HCT116 (cell line): ENCODE measurements around the gene ASB6. TPM values are rescaled to one million over a fixed set of nuclear protein-coding genes. Genes with fewer than 3 reads are reported as not detected.

Experiments used
- ATAC-seq: fragments of 200-7000 bp; cut with Tn5 transposase; 2 replicates; pipeline ENCODE4 v1.9.1; 2020; ENCODE audit warnings: mild to moderate bottlenecking, moderate library complexity
- BruUV-seq: library from RNA; stranded (reverse); fragments of 400-500 nt; replicated peaks from 2 replicates; lab custom pipeline; 2021; lab: Mats Ljungman, UMichigan
- CTCF ChIA-PET: fragments of 300-600 bp; sonication (Branson Sonifier 250); formaldehyde crosslinking; loops from one replicate; lab custom pipeline; 2021; ENCODE audit warnings: antibody characterized with exemption; lab: Charles Lee
- POLR2A ChIA-PET: fragments of 300-600, 350-600 bp; sonication (Branson Sonifier 250); formaldehyde crosslinking; loops from one replicate; lab custom pipeline; 2021; ENCODE audit warnings: antibody characterized with exemption; lab: Charles Lee
- RAD21 ChIA-PET, 2 experiments: fragments of 300-600 bp; sonication (Branson Sonifier 250); formaldehyde crosslinking; loops; one replicate each; lab custom pipeline; 2023; ENCODE audit warnings: low total read pairs in 2 of 2; ENCODE audit not compliant: uncharacterized antibody in 2 of 2, unreplicated experiment in 2 of 2, low non-redundant PET in 1 of 2; lab: Charles Lee
- DNase-seq: peaks from one replicate; pipeline ENCODE4 v3.0.0-alpha.2; 2010; ENCODE audit warnings: low read depth, low spot score
- H2AFZ ChIP-seq: fragments of 200-600 bp; shearing (Covaris generic), sonication (generic); 2 replicates; pipeline ENCODE4 v1.6.1; 2017; ENCODE audit warnings: low read depth, mixed run types, mixed read lengths, antibody characterized with exemption, low read length; ENCODE audit not compliant: poor library complexity, severe bottlenecking
- H3K27ac ChIP-seq: 2 replicates; pipeline ENCODE4 v1.5.1; 2012; ENCODE audit warnings: low read depth, low read length
- H3K27me3 ChIP-seq: fragments of 200-600 bp; sonication (generic); 2 replicates; pipeline ENCODE4 v1.6.1; 2016; ENCODE audit warnings: mixed run types, low read length, mixed read lengths; ENCODE audit not compliant: insufficient read depth
- H3K36me3 ChIP-seq, 2 experiments: fragments of 200-500 bp in 1 of 2; fragments of 200-600 bp in 1 of 2; sonication (Bioruptor generic) in 1 of 2; sonication (generic) in 1 of 2; 2 replicates each; pipeline versions ENCODE4 v1.5.1 to v1.6.1; 2014 to 2016; ENCODE audit warnings: low read length in 2 of 2, inconsistent platforms in 1 of 2, mixed read lengths in 1 of 2, mixed run types in 1 of 2; ENCODE audit not compliant: insufficient read depth in 2 of 2, control insufficient read depth in 1 of 2
- H3K4me1 ChIP-seq, 2 experiments: fragments of 200-600 bp in 1 of 2; sonication (generic) in 1 of 2; 2 replicates each; pipeline versions ENCODE4 v1.5.1 to v1.6.1; 2012 to 2017; ENCODE audit warnings: low read length in 2 of 2, inconsistent platforms in 1 of 2, mild to moderate bottlenecking in 1 of 2, mixed read lengths in 1 of 2, mixed run types in 1 of 2, moderate library complexity in 1 of 2; ENCODE audit not compliant: insufficient read depth in 2 of 2, control insufficient read depth in 1 of 2
- H3K4me2 ChIP-seq: fragments of 200-600 bp; sonication (generic); 2 replicates; pipeline ENCODE4 v1.6.1; 2017; ENCODE audit warnings: mixed run types, low read length, mixed read lengths
- H3K4me3 ChIP-seq, 2 experiments: fragments of 200-600 bp in 1 of 2; sonication (generic) in 1 of 2; replicated peaks in 1 of 2; 2 replicates each; pipeline ENCODE4 v1.5.1; 2011 to 2016; ENCODE audit warnings: low read length in 2 of 2, control low read depth in 1 of 2, low read depth in 1 of 2, mild to moderate bottlenecking in 1 of 2, mixed read lengths in 1 of 2, mixed run types in 1 of 2
- H3K79me2 ChIP-seq: fragments of 200-600 bp; sonication (generic); 2 replicates; pipeline ENCODE4 v1.6.1; 2017; ENCODE audit warnings: mild to moderate bottlenecking, mixed run types, low read length, moderate library complexity, mixed read lengths; ENCODE audit not compliant: insufficient read depth
- H3K9ac ChIP-seq: fragments of 200-600 bp; sonication (generic); 2 replicates; pipeline ENCODE4 v1.6.1; 2016; ENCODE audit warnings: low read length, mixed read lengths
- H3K9me2 ChIP-seq: fragments of 200-600 bp; sonication (generic), shearing (Covaris generic); 2 replicates; pipeline ENCODE4 v1.6.1; 2017; ENCODE audit warnings: mixed run types, mild to moderate bottlenecking, moderate library complexity; ENCODE audit not compliant: insufficient read depth
- H3K9me3 ChIP-seq, 2 experiments: fragments of 200-500 bp in 1 of 2; fragments of 200-600 bp in 1 of 2; sonication (Bioruptor generic) in 1 of 2; sonication (generic) in 1 of 2; 2 replicates each; pipeline ENCODE4 v1.6.1; 2014 to 2017; ENCODE audit warnings: low read length in 2 of 2, mixed read lengths in 2 of 2, inconsistent platforms in 1 of 2, low read depth in 1 of 2, mild to moderate bottlenecking in 1 of 2, mixed run types in 1 of 2, moderate library complexity in 1 of 2; ENCODE audit not compliant: control insufficient read depth in 1 of 2, insufficient read depth in 1 of 2
- H4K20me1 ChIP-seq: fragments of 200-600 bp; sonication (generic), shearing (Covaris generic); 2 replicates; pipeline ENCODE4 v1.6.1; 2017; ENCODE audit warnings: mixed run types, mild to moderate bottlenecking, moderate library complexity; ENCODE audit not compliant: insufficient read depth
- ATF3 ChIP-seq: IDR thresholded peaks from 2 replicates; pipeline ENCODE4 v1.6.1; 2012
- CBX3 ChIP-seq: IDR thresholded peaks from 2 replicates; pipeline ENCODE4 v1.6.1; 2012; ENCODE audit warnings: low read depth
- CEBPB ChIP-seq: IDR thresholded peaks from 2 replicates; pipeline ENCODE4 v1.6.1; 2012; ENCODE audit warnings: low read depth
- CTCF ChIP-seq, 3 experiments: fragments of 200-600 bp in 1 of 3; sonication (generic) in 1 of 3; IDR thresholded peaks in 2 of 3; conservative IDR thresholded peaks in 1 of 3; 2 replicates each; pipeline ENCODE4 v1.5.1; 2012 to 2017; ENCODE audit warnings: low read depth in 2 of 3, low read length in 2 of 3, antibody characterized with exemption in 1 of 3, borderline replicate concordance in 1 of 3, control low read depth in 1 of 3, mild to moderate bottlenecking in 1 of 3, mixed read lengths in 1 of 3, mixed run types in 1 of 3, moderate library complexity in 1 of 3; ENCODE audit not compliant: insufficient read depth in 1 of 3
- EGR1 ChIP-seq: IDR thresholded peaks from 2 replicates; pipeline ENCODE4 v1.6.1; 2012; ENCODE audit warnings: low read depth
- EZH2phosphoT487 ChIP-seq: fragments of 200-600 bp; IDR thresholded peaks from 2 replicates; pipeline ENCODE4 v1.6.1; 2018; ENCODE audit warnings: antibody characterized with exemption, borderline replicate concordance
- JUND ChIP-seq: IDR thresholded peaks from 2 replicates; pipeline ENCODE4 v1.6.1; 2012
- MAX ChIP-seq: IDR thresholded peaks from 2 replicates; pipeline ENCODE4 v1.6.1; 2012
- POLR2AphosphoS5 ChIP-seq: IDR thresholded peaks from 2 replicates; pipeline ENCODE4 v1.6.1; 2011; ENCODE audit warnings: mild to moderate bottlenecking, low read depth, low read length, moderate library complexity
- RAD21 ChIP-seq: IDR thresholded peaks from 2 replicates; pipeline ENCODE4 v1.6.1; 2012; ENCODE audit warnings: low read depth, mild to moderate bottlenecking
- SIN3A ChIP-seq: IDR thresholded peaks from 2 replicates; pipeline ENCODE4 v1.6.1; 2012; ENCODE audit warnings: low read depth
- SP1 ChIP-seq: IDR thresholded peaks from 2 replicates; pipeline ENCODE4 v1.6.1; 2012; ENCODE audit warnings: low read depth
- SRF ChIP-seq: IDR thresholded peaks from 2 replicates; pipeline ENCODE4 v1.6.1; 2012; ENCODE audit warnings: low read depth
- TCF7L2 ChIP-seq: IDR thresholded peaks from 2 replicates; pipeline ENCODE4 v1.7.0; 2011; ENCODE audit warnings: borderline replicate concordance, inconsistent platforms; ENCODE audit not compliant: insufficient read depth, insufficient read length; ENCODE audit errors: extremely low read depth
- ZBTB33 ChIP-seq: IDR thresholded peaks from 2 replicates; pipeline ENCODE4 v1.6.1; 2011; ENCODE audit warnings: mild to moderate bottlenecking, low read length, moderate library complexity; ENCODE audit not compliant: insufficient replicate concordance; ENCODE audit errors: extremely low read depth
- ZFX ChIP-seq: fragments of 450-650 bp; IDR thresholded peaks from 2 replicates; pipeline ENCODE4 v1.6.1; 2017
- ZNF274 ChIP-seq: fragments of 200-500 bp; sonication (Bioruptor generic); IDR thresholded peaks from 2 replicates; pipeline ENCODE4 v1.6.1; 2014; ENCODE audit warnings: mild to moderate bottlenecking, low read depth, low read length, inconsistent platforms
- intact Hi-C: fragments of 100-400 bp; cut with micrococcal nuclease; formaldehyde crosslinking; loops from 2 replicates; pipeline ENCODE4 v1.10.0; 2022
- total RNA-seq: library from RNA; stranded (reverse); gene quantifications from one replicate; pipeline ENCODE4 v1.2.1, GENCODE V29; 2021; ENCODE audit not compliant: unreplicated experiment

The ASB6 gene
- total RNA-seq, 1 experiment from 2014 or later = 21.6 TPM

DNA sequence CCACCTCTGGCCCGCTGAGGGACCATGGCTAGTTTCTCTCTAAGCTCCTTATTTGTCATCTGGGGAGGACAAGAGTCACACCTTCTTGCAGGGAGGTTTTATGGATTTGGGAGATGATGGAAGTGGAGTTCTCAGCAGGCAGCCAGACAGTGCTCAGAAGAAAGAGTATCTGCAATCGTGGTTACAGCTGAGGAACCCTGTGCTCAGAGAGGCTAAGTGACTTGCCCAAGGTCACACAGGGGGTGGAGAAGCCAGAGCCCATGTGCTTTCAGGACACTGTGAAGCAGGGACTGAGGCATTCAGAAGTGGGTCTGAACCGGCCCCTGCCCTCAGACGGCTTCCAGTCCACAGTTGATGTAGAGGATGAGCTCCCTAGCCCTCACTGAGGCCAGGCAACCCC, 34.3 kb upstream of the ASB6 start:
- no peak overlapping the region for H3K9ac ChIP-seq
- intact Hi-C loops = no loop called here
- DNase-seq (no peak), ATAC-seq (no peak)
- no peaks in the 10 kb centered on the region for H3K36me3 ChIP-seq
- BruUV-seq = no TSS peak
- ChIA-PET POLR2A (no interaction called here), RAD21 (no interaction called here), CTCF (no interaction called here)
- H2AFZ ChIP-seq = no peak overlapping the region
- no peaks in the 10 kb centered on the region for H3K27me3 ChIP-seq
- H3K4me1 ChIP-seq = no peaks in the 10 kb centered on the region
- H3K9me2 ChIP-seq = no peaks in the 10 kb centered on the region
- H3K9me3 ChIP-seq = no peaks in the 10 kb centered on the region
- no peak for TF ChIP-seq ATF3
- TF ChIP-seq SP1 = no peak
- no peak for TF ChIP-seq ZBTB33
- TF ChIP-seq SIN3A = no peak
- TF ChIP-seq RAD21 = no peak
- TF ChIP-seq CTCF (IDR thresholded peaks at IDR 0.05 in 2 of 3, conservative IDR thresholded peaks at IDR 0.05 in 1 of 3; ENCODE audit: borderline replicate concordance in 1 of 3, insufficient read depth in 1 of 3, low read depth in 2 of 3, low read length in 2 of 3) = no peak
- no peak for TF ChIP-seq CBX3
- no peak for TF ChIP-seq SRF
- TF ChIP-seq EZH2phosphoT487 = no peak
- no peak for TF ChIP-seq TCF7L2
- TF ChIP-seq ZNF274 = no peak
- TF ChIP-seq CEBPB = no peak
- TF ChIP-seq POLR2AphosphoS5 = no peak
- TF ChIP-seq EGR1 = no peak
- no peak for TF ChIP-seq MAX
- no peak for TF ChIP-seq ZFX
- TF ChIP-seq JUND = no peak
- H4K20me1 ChIP-seq = no peaks in the 10 kb centered on the region
- H3K79me2 ChIP-seq = no peaks in the 10 kb centered on the region
- no peak overlapping the region for H3K4me2 ChIP-seq
- no peak overlapping the region for H3K4me3 ChIP-seq
- H3K27ac ChIP-seq = no peak overlapping the region
